Lower leg skin (tissue), 3 donors: Measurements from ENCODE around the gene IFI35.

Source experiments
- POLR2A ChIP-seq, 2 donors: fragments of 450-650 bp; IDR thresholded peaks; one replicate each; pipeline ENCODE4 v1.6.1; 2016 to 2017; ENCODE audit warnings: antibody characterized with exemption in 2 of 2, mild to moderate bottlenecking in 1 of 2, moderate library complexity in 1 of 2
- TF ChIP-seq, protein P1 (sequence below), 3 donors: fragments of 450-650 bp; IDR thresholded peaks; one replicate each; pipeline ENCODE4 v1.5.1; 2016; ENCODE audit warnings: antibody characterized with exemption in 3 of 3, mild to moderate bottlenecking in 3 of 3, moderate library complexity in 2 of 3

GRCh38 chr17:43019418-43019817 is 12.8 kb downstream of the IFI35 start:
- TF ChIP-seq, protein P1, sequence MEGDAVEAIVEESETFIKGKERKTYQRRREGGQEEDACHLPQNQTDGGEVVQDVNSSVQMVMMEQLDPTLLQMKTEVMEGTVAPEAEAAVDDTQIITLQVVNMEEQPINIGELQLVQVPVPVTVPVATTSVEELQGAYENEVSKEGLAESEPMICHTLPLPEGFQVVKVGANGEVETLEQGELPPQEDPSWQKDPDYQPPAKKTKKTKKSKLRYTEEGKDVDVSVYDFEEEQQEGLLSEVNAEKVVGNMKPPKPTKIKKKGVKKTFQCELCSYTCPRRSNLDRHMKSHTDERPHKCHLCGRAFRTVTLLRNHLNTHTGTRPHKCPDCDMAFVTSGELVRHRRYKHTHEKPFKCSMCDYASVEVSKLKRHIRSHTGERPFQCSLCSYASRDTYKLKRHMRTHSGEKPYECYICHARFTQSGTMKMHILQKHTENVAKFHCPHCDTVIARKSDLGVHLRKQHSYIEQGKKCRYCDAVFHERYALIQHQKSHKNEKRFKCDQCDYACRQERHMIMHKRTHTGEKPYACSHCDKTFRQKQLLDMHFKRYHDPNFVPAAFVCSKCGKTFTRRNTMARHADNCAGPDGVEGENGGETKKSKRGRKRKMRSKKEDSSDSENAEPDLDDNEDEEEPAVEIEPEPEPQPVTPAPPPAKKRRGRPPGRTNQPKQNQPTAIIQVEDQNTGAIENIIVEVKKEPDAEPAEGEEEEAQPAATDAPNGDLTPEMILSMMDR (IDR thresholded peaks at IDR 0.05) = no peak
- TF ChIP-seq POLR2A (IDR thresholded peaks at IDR 0.05) = no peak
